GM18520 (cell line): Measurements from ENCODE around the gene CCDC149.
"Not testable (repeated sequence)": the region's sequence is repeated elsewhere in the genome, so short reads cannot be mapped to it uniquely, and the experiment has no call there.

ENCODE experiments used
- ATAC-seq: cut with Tn5 transposase; IDR thresholded peaks from one replicate; pipeline ENCODE4 v1.9.1; 2021; ENCODE audit not compliant: unreplicated experiment

The CCDC149 gene

GRCh38 chr4:24917076-24917856 lies 4.4 kb upstream of the CCDC149 start:
- ATAC-seq = no peak

GRCh38 chr4:24915121-24915922 lies 2.5 kb upstream of the CCDC149 start:
- ATAC-seq = no peak

DNA sequence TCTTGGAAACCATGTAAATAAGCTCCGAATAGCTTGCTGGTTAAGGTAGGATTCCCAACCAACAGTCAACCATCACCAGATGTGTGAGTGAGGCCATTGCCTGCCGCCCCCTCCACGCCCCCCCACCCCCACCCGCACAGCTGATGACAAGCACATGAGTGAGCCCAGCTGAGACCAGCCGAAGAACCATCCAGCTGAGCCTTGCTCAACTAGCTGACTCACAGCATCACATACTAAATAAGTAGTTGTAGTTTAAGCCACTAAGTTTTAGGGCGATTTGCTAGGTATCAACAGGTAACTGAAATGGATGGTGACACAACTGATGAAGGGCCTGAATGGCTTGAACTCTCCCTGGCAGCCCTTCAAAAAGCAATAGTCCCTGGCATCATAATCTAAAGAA lies 1.6 kb upstream of the CCDC149 start:
- ATAC-seq = no peak

- no peak for ATAC-seq
Measured at GRCh38 chr4:24913119-24913485, 260 bp upstream of the CCDC149 start.

DNA sequence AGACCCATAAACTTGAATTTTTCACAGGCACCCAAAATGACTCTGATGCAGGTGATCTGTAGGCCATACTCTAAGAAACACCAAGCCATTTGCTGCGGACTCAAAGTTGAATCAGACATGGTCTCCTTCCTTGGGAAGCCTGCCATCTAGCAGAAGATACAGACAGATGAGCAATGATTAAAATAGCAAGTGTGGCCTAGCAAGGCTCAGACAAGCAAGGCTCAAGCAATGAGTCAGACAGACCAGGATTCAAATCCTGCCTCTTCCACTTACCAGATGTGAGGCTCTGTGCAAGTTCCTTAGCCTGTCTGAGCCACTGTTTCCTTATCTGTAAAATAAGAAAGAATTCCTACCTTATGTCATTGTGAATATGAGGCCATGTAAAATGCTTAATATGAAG lies 2.3 kb downstream of the CCDC149 start:
- no peak for ATAC-seq

- not testable (repeated sequence) for ATAC-seq
Measured at GRCh38 chr4:24909606-24910005, 3.2 kb downstream of the CCDC149 start.

DNA sequence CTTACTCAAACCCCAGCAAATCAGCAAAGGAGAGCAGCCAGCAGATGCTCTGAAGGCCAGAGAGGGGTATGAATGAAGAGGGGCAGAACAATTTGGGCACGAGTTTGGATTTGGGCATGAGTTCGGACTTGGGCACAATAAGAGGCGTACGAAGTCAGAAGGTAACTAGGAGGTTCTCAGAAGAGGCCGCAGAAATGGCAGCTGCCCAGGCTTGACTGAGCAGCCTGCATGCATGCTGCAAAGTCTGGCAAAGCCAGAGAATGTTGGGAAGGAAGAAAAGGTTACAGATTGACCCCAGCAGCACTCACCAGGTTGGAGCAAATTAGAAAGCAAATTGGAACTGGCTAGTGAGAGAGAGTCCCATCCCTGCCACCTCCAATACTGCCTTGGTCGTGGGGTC lies 15.2 kb downstream of the CCDC149 start:
- no peak for ATAC-seq

GRCh38 chr4:24896977-24897376 lies 15.9 kb downstream of the CCDC149 start:
- no peak for ATAC-seq

GRCh38 chr4:24896056-24896455 lies 16.8 kb downstream of the CCDC149 start:
- no peak for ATAC-seq

GRCh38 chr4:24895461-24895860 lies 17.4 kb downstream of the CCDC149 start:
- no peak for ATAC-seq

DNA sequence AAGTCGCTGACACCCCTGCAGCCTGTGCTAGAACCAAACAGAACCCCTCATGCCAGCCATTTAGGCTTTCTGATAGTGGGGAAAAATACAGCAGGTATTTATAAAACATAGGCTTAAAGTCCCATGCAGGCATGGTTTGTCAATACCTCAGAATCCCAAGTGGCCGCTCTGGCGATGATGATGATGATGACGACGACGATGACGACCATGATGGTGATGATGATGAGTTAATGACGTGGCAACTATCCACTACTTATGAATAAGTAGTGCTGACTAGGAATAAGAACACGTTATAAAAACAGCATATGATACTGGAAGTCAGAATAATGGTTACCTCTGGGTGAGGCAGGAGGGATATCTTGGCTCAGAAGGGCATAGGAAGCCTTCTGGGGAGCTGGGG lies 18.0 kb downstream of the CCDC149 start:
- no peak for ATAC-seq

GRCh38 chr4:24894243-24894642 lies 18.6 kb downstream of the CCDC149 start:
- no peak for ATAC-seq

GRCh38 chr4:24892778-24893177 lies 20.1 kb downstream of the CCDC149 start:
- no peak for ATAC-seq

- ATAC-seq = no peak
Measured at GRCh38 chr4:24892278-24892677, 20.6 kb downstream of the CCDC149 start.

DNA sequence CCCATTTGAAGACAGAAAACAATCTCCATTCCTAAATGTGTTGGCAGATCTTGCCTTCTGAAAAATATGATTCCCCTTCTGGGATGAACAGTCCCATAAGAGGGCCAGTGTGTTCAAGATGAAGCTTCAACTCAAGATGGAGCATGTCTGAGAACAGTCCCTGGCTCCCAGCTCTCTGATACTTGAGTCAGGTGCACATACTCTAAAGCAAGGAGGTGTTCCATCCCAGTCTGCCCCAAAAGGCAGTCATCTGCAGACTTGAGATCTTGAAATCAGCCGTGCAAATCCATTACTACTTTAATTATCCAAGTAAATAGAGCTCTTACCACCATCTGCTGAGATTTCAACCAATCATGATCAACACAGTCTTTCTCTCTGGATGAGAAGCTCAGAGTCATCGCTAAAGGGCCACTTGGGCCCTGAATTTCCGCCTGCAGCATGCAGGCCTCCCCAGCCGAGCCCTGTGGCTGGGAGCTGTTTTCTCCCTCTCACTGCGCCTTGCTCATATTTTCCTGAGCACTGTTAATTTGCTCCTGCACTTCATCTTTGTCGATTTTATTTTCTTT lies 22.2 kb downstream of the CCDC149 start:
- ATAC-seq = no peak

DNA sequence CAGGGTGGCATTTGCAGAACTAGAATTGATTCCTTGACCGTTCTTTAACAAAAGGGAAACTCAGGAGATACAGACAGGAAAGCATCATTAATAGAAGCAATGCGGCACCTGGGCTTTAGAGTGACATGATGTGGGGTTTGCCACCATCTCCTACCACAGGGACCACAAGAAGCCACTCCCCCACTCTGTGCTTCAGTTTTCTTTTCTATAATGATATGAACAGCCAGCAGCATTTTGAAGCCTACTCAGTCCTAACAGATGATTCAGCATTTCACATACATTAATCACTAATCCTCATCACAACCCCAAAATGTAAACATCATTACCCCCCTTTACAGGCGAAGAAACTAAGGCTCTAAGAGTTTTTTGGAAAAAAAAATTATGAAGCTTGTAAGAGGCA lies 22.9 kb downstream of the CCDC149 start:
- no peak for ATAC-seq

- ATAC-seq = no peak
Measured at GRCh38 chr4:24888475-24889344, 24.1 kb downstream of the CCDC149 start.

GRCh38 chr4:24887881-24888430 lies 24.9 kb downstream of the CCDC149 start:
- no peak for ATAC-seq

DNA sequence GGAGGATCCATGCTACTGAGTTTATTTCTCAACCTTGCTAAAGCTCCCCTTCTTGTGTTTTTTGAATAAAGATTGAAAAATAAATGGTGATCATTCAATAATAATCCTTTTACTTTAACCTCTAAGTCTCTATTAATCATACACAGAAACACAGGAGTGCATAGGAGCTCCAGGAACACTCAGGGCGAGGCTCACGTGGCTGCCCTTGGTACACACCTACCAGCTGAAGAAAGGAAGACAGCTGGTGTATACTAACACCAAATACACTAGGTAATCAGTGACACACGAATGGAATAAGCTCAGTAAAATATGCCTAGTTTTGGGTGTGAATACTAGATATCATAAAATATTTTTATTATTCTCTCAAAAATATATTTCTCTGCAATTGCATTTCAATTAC lies 26.2 kb downstream of the CCDC149 start:
- ATAC-seq = no peak

- no peak for ATAC-seq
Measured at GRCh38 chr4:24885342-24885741, 27.5 kb downstream of the CCDC149 start.

DNA sequence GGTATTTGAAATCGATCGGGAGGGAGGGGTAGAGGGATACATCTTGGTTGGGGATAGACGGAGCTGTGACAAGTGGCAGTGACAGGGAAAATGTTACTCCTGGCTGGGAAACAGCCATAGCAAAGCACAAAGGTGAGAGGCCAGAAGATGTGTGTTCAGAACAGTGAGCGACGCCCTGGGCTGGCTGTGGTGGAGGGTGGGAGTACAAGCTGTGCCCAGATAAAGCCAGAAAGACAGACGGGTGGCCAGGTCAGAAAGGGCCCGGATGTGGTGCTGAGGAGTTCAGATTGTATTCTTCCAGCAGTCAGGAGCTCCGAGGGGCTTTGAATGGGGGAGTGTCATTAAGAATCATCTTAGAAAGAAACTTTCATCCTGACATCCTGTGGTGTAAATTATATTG lies 27.9 kb downstream of the CCDC149 start:
- no peak for ATAC-seq
